GM23248 (cell line): ENCODE results near the gene NISCH.

Experiments used
- EZH2 ChIP-seq: fragments of 200-600 bp; sonication (generic); IDR thresholded peaks from 2 replicates; pipeline ENCODE4 v1.6.1; 2018; ENCODE audit warnings: antibody characterized with exemption, mild to moderate bottlenecking; ENCODE audit not compliant: insufficient read depth, poor library complexity, severe bottlenecking
- EZH2phosphoT487 ChIP-seq: fragments of 200-600 bp; sonication (generic); IDR thresholded peaks from 2 replicates; pipeline ENCODE4 v1.6.1; 2018; ENCODE audit warnings: antibody characterized with exemption, moderate library complexity, mild to moderate bottlenecking, low read depth; ENCODE audit not compliant: insufficient read depth

DNA sequence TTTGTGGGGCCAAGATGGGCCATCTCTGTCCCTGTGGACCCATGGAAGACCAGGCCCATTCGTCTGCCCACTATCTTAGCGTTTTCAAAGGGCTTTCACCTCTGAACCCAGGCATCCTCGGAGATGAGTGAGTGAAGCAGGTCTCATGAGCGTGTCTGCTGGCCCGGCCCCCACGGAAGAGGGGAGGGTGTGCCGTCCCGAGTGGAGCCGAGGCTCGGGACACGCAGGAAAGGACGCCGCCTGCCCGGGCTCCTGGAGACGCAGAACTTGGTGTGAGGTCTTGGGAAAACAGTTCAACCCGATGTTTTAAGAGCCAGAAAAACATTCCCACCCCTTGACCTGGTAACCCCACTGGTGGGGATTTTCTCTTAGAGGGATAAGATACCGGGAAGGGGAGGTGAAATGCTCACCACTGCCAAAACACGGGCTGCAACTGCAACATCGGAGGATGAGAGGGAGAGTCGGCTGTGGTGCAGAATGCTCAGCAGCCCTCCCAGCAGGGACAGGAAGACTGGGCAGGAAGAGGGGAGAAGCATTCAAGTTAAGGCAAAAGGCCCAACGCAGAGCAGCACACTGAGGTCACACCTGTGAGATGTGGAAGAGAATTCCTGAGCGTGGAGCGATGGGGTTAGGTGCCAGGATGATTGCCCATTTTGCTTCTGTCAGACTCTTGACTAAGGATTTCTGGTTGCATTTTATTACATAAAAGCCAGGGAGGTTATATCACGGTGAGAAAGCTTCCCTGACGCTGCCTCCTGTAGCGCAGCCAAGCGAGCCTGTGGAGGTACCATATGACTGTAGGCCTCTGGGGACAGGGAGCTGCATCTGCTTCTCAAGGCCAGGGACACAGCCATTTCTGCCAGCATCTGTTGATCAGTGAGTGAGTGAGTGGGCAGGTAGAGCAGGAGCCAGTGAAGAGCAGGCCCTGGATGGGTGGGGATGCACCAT lies 25.6 kb downstream of the NISCH start:
- no peak for TF ChIP-seq EZH2phosphoT487
- TF ChIP-seq EZH2, result no peak
